SK-N-MC (cell line): ENCODE measurements around the gene HSPBAP1.

Experiments
- DNase-seq: peaks from one replicate; pipeline ENCODE4 v3.0.0-alpha.2; 2011; ENCODE audit warnings: low read depth, low spot score
- H3K27ac ChIP-seq: fragments of 200-600 bp; sonication (generic); 2 replicates; pipeline ENCODE4 v1.5.1; 2016; ENCODE audit warnings: mixed run types
- H3K36me3 ChIP-seq: fragments of 200-600 bp; sonication (generic); 2 replicates; pipeline ENCODE4 v1.6.1; 2017; ENCODE audit warnings: antibody characterized with exemption, low read length, mixed read lengths; ENCODE audit not compliant: insufficient read depth
- H3K4me3 ChIP-seq: fragments of 200-600 bp; sonication (generic); 2 replicates; pipeline ENCODE4 v1.5.1; 2016
- H3K9ac ChIP-seq: fragments of 200-600 bp; sonication (generic); 2 replicates; pipeline ENCODE4 v1.8.0; 2017; ENCODE audit warnings: mixed run types, mixed read lengths; ENCODE audit not compliant: insufficient read length
- H3K9me3 ChIP-seq: fragments of 200-600 bp; sonication (generic); 2 replicates; pipeline ENCODE4 v1.6.1; 2017; ENCODE audit warnings: low read depth, mild to moderate bottlenecking, antibody characterized with exemption, low read length, moderate library complexity, mixed read lengths
- EZH2 ChIP-seq: fragments of 200-600 bp; sonication (generic); IDR thresholded peaks from one replicate; pipeline ENCODE4 v1.6.1; 2017; ENCODE audit warnings: antibody characterized with exemption
- FOXP2 ChIP-seq: optimal IDR thresholded peaks from 2 replicates; pipeline ENCODE3; 2011; ENCODE audit warnings: mild to moderate bottlenecking, moderate library complexity; ENCODE audit not compliant: insufficient read depth; ENCODE audit errors: extremely low read length, control extremely low read depth
- POLR2AphosphoS5 ChIP-seq: IDR thresholded peaks from 2 replicates; pipeline ENCODE4 v1.6.1; 2012; ENCODE audit warnings: mild to moderate bottlenecking, low read depth, low read length, borderline replicate concordance

HSPBAP1 gene

DNA sequence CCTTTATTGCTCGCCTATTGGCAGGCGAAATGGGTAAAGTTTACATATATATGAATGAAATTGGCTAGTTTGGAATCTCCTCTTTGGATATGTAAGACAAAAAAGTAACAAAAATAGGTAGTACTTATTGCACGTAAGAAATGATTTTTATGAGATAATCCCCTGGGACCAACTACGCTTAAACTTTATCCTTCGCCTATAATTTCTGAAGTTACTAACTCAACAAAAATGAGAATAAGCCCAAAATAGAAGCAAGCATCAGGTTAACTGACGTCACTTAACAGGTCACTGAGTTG lies 800 bp upstream of the HSPBAP1 start:
- TF ChIP-seq POLR2AphosphoS5 = no peak
- TF ChIP-seq FOXP2 = no peak
- no peak for TF ChIP-seq EZH2
- Histone ChIP-seq H3K36me3 (no peaks in the 10 kb centered on the region), H3K27ac (peak overlapping the region; percentile 89), H3K9me3 (no peaks in the 10 kb centered on the region), H3K9ac (peak overlapping the region; percentile 87), H3K4me3 (peak overlapping the region; percentile 92)
- DNase-seq = peak; percentile 32

DNA sequence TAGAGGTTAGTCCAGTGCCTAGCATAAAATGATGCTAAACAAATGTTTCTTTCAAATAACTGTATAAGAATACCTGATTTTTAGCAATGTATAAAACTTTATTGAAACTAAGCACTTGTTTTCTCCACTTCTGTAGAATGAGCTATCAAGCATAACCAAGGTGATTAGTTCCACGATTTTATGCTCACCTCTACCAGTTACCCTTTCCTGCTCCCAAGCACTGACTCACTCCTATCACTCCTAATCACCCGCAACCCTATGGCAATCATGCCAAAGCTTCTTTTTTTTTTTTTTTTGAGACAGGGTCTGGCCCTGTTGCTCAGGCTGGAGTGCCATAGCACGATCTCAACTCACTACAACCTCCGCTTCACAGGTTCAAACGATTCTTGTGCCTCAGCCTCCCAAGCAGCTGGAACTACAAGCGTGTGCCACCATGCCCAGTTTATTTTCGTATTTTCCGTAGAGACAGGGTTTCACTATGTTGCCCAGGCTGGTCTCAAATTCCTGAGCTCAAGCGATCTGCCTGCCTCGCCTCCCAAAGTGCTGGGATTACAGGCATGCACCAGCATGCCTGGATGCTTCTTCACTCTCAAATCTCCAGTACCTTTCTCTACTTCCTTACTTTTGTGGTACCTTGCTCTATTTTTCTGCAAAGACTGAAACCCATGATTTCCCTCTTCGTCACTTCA lies 3.9 kb downstream of the HSPBAP1 start:
- Histone ChIP-seq H3K36me3 (no peaks in the 10 kb centered on the region; the same call in 1 of the 2 replicates), H3K4me3 (no peak overlapping the region), H3K27ac (no peak overlapping the region), H3K9me3 (no peaks in the 10 kb centered on the region), H3K9ac (no peak overlapping the region)
- no peak for DNase-seq
- no peak for TF ChIP-seq EZH2
- TF ChIP-seq FOXP2 = no peak
- TF ChIP-seq POLR2AphosphoS5 = no peak

DNA sequence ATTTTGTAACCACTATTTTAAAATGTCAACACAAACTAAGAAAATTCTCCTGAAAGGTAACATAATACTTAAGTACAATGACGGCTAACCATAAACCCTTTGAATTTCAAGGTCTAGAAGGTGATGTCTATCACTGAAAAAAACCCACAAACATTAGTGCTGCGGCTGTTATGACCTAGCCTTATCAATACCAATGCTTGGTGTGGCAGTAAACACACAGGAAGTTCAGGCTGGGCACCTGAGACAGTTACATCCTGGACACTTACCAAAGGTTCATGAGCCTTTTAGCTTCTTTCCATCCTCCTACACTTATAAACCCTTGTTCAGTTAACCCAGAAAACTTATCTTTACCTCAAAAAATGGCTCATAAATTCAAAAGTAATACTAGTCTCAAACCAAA lies 5.8 kb downstream of the HSPBAP1 start:
- Histone ChIP-seq H3K9me3 (no peaks in the 10 kb centered on the region), H3K27ac (no peak overlapping the region), H3K9ac (no peak overlapping the region), H3K36me3 (no peaks in the 10 kb centered on the region; the same call in 1 of the 2 replicates), H3K4me3 (no peak overlapping the region)
- DNase-seq = no peak
- no peak for TF ChIP-seq EZH2

DNA sequence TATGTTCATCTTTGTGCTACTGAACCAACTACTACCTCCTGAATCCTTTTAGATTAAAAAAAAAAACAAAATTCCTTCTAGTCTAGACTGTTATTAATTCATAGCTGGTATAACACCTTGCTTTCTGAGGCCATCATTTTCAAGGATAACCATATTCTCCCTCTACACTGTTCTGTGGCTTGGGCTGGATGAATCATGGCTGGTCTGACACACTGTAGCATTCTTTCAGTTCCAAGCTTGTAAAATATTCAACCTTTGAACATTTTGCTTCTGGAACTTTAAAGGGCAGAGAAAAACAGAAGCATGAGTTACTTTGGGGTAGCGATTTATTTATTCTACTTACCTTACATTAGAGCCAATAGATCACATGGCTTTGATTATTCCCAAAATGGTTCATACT lies 7.6 kb downstream of the HSPBAP1 start:
- H3K36me3 ChIP-seq = no peaks in the 10 kb centered on the region; the same call in 1 of the 2 replicates
- DNase-seq = no peak
- no peaks in the 10 kb centered on the region for H3K9me3 ChIP-seq
- no peak for TF ChIP-seq EZH2
- no peak for TF ChIP-seq FOXP2
- no peak for TF ChIP-seq POLR2AphosphoS5
- H3K9ac ChIP-seq = no peak overlapping the region
- H3K4me3 ChIP-seq = no peak overlapping the region
- no peak overlapping the region for H3K27ac ChIP-seq

DNA sequence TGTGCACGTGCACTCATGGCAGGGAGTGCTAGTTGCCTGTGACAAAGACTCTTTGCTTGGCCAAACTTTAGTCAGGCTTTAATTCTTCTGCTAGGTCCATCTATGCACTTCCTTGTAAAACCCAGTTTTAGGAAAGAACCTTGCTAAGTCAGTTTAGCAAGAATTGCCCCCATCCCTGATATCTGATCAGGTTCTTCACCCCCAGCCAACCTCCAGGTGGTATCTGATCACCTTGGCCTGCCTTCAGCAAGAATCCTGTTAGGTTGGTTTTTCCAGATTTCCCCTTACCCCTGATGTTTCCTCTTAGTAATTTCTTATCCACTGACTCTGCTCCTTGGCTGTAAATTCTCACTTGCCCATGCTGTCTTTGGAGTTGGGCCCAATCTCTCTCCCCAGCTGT lies 8.4 kb downstream of the HSPBAP1 start:
- no peak for DNase-seq
- Histone ChIP-seq H3K9me3 (no peaks in the 10 kb centered on the region), H3K4me3 (no peak overlapping the region), H3K9ac (no peak overlapping the region), H3K36me3 (no peaks in the 10 kb centered on the region; the same call in 1 of the 2 replicates), H3K27ac (no peak overlapping the region)
- no peak for TF ChIP-seq EZH2
- TF ChIP-seq FOXP2 = no peak
- TF ChIP-seq POLR2AphosphoS5 = no peak

DNA sequence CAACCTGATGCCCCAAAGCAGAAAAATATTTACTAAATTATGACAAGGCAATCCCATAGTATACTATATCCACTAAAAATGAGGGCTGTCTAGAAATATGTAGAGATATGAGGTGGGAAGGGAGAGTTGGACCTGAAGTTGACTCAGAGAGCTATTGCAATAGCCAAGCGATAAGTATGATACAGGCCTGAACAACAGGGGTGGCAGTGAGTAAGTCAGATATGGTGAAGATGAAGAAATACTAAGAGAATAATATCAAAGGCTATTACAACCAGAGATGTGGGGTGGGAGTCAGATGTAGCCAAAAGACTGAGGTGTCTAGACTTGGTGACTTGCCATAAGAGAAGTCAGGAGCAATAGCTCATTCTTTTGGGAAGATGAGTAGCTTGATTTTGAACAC lies 9.2 kb downstream of the HSPBAP1 start:
- Histone ChIP-seq H3K4me3 (no peak overlapping the region), H3K9me3 (no peaks in the 10 kb centered on the region), H3K9ac (no peak overlapping the region), H3K27ac (no peak overlapping the region), H3K36me3 (no peaks in the 10 kb centered on the region; the same call in 1 of the 2 replicates)
- no peak for DNase-seq
- TF ChIP-seq FOXP2 (no peak), POLR2AphosphoS5 (no peak), EZH2 (no peak)

DNA sequence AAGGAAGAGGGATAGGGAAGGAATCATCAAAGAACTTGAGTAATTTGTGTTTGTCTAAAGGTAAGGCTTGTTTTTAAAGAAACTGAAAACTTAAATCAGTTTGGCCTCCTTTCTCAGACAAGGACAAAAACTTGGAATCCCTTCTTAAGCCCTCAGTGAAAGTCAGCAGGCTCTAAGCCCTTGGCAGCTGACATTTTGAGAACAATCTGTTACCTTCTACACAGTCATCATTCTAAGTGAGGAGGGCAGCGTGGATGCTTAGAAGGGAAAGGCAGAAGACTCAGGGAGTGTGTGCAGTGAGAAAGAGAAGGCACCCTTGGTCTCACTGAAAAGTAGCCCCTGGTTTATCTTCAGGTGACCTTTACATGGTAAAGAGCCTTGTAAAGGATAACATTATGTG lies 10.8 kb downstream of the HSPBAP1 start:
- H3K4me3 ChIP-seq = no peak overlapping the region
- H3K27ac ChIP-seq = no peak overlapping the region
- no peak for DNase-seq
- H3K9me3 ChIP-seq = no peaks in the 10 kb centered on the region
- TF ChIP-seq EZH2 = no peak
- TF ChIP-seq POLR2AphosphoS5 = no peak
- TF ChIP-seq FOXP2 = no peak
- no peak overlapping the region for H3K9ac ChIP-seq
- no peaks in the 10 kb centered on the region; the same call in 1 of the 2 replicates for H3K36me3 ChIP-seq

DNA sequence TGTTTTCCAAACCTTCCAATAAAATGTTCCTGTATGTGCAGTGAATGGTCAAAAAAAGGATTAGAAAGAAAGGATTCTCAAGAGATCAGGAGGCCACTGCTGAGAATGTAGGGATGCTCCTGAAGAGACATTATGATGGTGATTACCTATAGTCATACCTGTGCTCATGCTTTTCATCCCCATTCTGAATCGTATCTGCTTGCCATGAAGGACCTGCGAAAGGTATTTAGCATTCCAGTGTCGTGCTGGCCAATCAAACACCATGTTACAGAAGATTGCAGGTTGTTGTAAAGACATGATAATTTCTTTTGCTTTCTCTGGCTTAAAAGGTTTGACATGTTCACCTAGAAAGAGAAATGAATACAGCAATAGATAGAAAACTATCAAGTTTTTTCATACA lies 16.1 kb downstream of the HSPBAP1 start:
- H3K36me3 ChIP-seq = no peaks in the 10 kb centered on the region
- TF ChIP-seq EZH2 (no peak), POLR2AphosphoS5 (no peak), FOXP2 (no peak)
- H3K27ac ChIP-seq = no peak overlapping the region
- H3K4me3 ChIP-seq = no peak overlapping the region
- no peak overlapping the region for H3K9ac ChIP-seq
- no peak for DNase-seq
- H3K9me3 ChIP-seq = no peaks in the 10 kb centered on the region

DNA sequence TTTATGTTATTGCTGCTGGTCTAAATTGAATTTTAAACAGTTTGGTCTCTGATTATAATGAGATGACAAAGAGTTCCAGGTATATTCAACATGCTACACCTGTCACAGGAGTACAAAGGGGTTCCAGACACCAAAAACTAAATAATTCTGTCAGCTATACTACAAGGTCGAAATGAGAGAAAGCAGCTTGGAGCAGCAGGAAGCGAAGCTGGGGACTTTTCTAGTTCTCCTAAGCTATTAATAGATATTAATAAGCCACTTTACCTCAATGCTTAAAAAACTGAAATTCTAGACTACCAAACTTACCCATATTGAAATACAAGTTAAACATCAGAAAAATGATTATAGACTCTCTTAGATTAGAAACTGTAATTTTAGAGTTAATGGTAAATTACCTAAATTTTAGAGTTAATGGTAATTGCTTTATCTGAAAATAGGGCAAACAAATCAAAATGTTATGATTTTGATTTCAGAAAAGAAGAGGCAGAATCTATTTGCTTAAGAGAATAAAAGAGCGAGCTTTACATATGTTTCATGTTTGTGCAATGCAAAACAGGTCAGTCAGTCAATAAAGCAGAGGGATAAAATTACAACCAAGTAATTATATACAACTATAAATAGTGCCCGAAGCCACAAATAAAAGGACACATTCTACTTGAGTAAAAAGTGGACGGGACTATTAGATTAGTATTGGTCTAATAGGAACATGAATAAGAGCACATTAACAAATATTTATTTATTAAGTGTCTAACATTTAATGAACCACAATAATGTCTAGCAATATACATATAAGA lies 16.8 kb downstream of the HSPBAP1 start:
- Histone ChIP-seq H3K4me3 (no peak overlapping the region), H3K36me3 (no peaks in the 10 kb centered on the region), H3K9ac (no peak overlapping the region), H3K9me3 (no peaks in the 10 kb centered on the region), H3K27ac (no peak overlapping the region)
- TF ChIP-seq FOXP2 (no peak), EZH2 (no peak), POLR2AphosphoS5 (no peak)
- DNase-seq = no peak
